Erythroblast (primary cell): ENCODE measurements around the gene ADRA2C.

Experiments used
- DNase-seq, 2 experiments: peaks; one replicate each; lab custom pipeline; 2025; lab: John Stamatoyannopoulos, UW
- GATA1 ChIP-seq: IDR thresholded peaks from 2 replicates; pipeline ENCODE4 v1.6.1; 2011; ENCODE audit warnings: low read depth, mild to moderate bottlenecking, control low read depth, low read length, moderate library complexity
- POLR2A ChIP-seq: IDR thresholded peaks from 2 replicates; pipeline ENCODE4 v1.6.1; 2011; ENCODE audit warnings: mild to moderate bottlenecking, low read length

The ADRA2C gene

GRCh38 chr4:3771164-3771809 lies 5.1 kb downstream of the ADRA2C start:
- TF ChIP-seq GATA1 (no peak), POLR2A (no peak)
- no peak for DNase-seq

GRCh38 chr4:3771939-3772495 lies 5.8 kb downstream of the ADRA2C start:
- TF ChIP-seq GATA1 = no peak
- TF ChIP-seq POLR2A = no peak
- no peak for DNase-seq

GRCh38 chr4:3772632-3773031 lies 6.4 kb downstream of the ADRA2C start:
- no peak for DNase-seq
- no peak for TF ChIP-seq POLR2A
- no peak for TF ChIP-seq GATA1

GRCh38 chr4:3773552-3774001 lies 7.4 kb downstream of the ADRA2C start:
- no peak for TF ChIP-seq GATA1
- TF ChIP-seq POLR2A = no peak
- DNase-seq = no peak

GRCh38 chr4:3774253-3774883 lies 8.2 kb downstream of the ADRA2C start:
- no peak for TF ChIP-seq POLR2A
- TF ChIP-seq GATA1 = no peak
- no peak for DNase-seq

GRCh38 chr4:3775005-3775404 lies 8.8 kb downstream of the ADRA2C start:
- TF ChIP-seq POLR2A = no peak
- no peak for TF ChIP-seq GATA1
- DNase-seq = no peak

GRCh38 chr4:3775576-3775975 lies 9.4 kb downstream of the ADRA2C start:
- no peak for TF ChIP-seq POLR2A
- TF ChIP-seq GATA1 = no peak
- no peak for DNase-seq

- TF ChIP-seq GATA1 = no peak
- no peak for TF ChIP-seq POLR2A
- DNase-seq = no peak
These were observed 10.2 kb downstream of the ADRA2C start for GRCh38 chr4:3776166-3777032.

- DNase-seq = no peak
- no peak for TF ChIP-seq GATA1
- no peak for TF ChIP-seq POLR2A
These were observed 10.8 kb downstream of the ADRA2C start for GRCh38 chr4:3777033-3777390.

- TF ChIP-seq POLR2A = no peak
- DNase-seq = no peak
These were observed 11.5 kb downstream of the ADRA2C start for GRCh38 chr4:3777669-3778068.

- TF ChIP-seq POLR2A (no peak), GATA1 (no peak)
- no peak for DNase-seq
These were observed 13.3 kb downstream of the ADRA2C start for GRCh38 chr4:3779509-3779908.

- no peak for TF ChIP-seq GATA1
- no peak for TF ChIP-seq POLR2A
- peak; percentile 15 for DNase-seq
These were observed 14.4 kb downstream of the ADRA2C start for GRCh38 chr4:3780347-3781171.

GRCh38 chr4:3781193-3781886 lies 15.2 kb downstream of the ADRA2C start:
- TF ChIP-seq GATA1 (no peak), POLR2A (no peak)
- peak; percentile 36 to 60 for DNase-seq
